ENCODE results near the gene ASXL3. TPM values are rescaled to one million over a fixed set of nuclear protein-coding genes. Genes with fewer than 3 reads are reported as not detected.

ASXL3 gene
- total RNA-seq, 1 donor from 2014 or later: 6.6 TPM

- H3K9me3 ChIP-seq: no peaks in the 10 kb centered on the region
- no peak overlapping the region for H3K4me3 ChIP-seq
- TF ChIP-seq CTCF (IDR thresholded peaks at IDR 0.05): no peak
- no peaks in the 10 kb centered on the region for H3K4me1 ChIP-seq
- H3K27me3 ChIP-seq: no peaks in the 10 kb centered on the region
- no peak overlapping the region for H3K27ac ChIP-seq
- no peaks in the 10 kb centered on the region for H3K36me3 ChIP-seq
- intact Hi-C loops (cut with DNase I): no loop called here
- no peak for DNase-seq (ENCODE audit: low spot score in 2 of 2)
These were observed 138.2 kb downstream of the ASXL3 start for GRCh38 chr18:33716061-33716683.

GRCh38 chr18:33717339-33717738 lies 139.3 kb downstream of the ASXL3 start:
- intact Hi-C loops (cut with DNase I): no loop called here
- H3K4me1 ChIP-seq: no peaks in the 10 kb centered on the region
- no peak overlapping the region for H3K27ac ChIP-seq
- no peak for TF ChIP-seq CTCF (IDR thresholded peaks at IDR 0.05)
- no peaks in the 10 kb centered on the region for H3K27me3 ChIP-seq
- no peaks in the 10 kb centered on the region for H3K36me3 ChIP-seq
- H3K9me3 ChIP-seq: peaks cover 0 to 3% of the 10 kb centered on the region in 2 donors
- DNase-seq (ENCODE audit: low spot score in 2 of 2): no peak
- H3K4me3 ChIP-seq: no peak overlapping the region

- DNase-seq (ENCODE audit: low spot score in 2 of 2): no peak
These were observed 142.1 kb downstream of the ASXL3 start for GRCh38 chr18:33720133-33720532.

GRCh38 chr18:33729556-33729955 lies 151.5 kb downstream of the ASXL3 start:
- H3K4me3 ChIP-seq: no peak overlapping the region
- H3K4me1 ChIP-seq: no peaks in the 10 kb centered on the region
- no peaks in the 10 kb centered on the region for H3K36me3 ChIP-seq
- no peaks in the 10 kb centered on the region for H3K27me3 ChIP-seq
- H3K9me3 ChIP-seq: no peaks in the 10 kb centered on the region
- H3K27ac ChIP-seq: no peak overlapping the region
- intact Hi-C loops (cut with DNase I): no loop called here
- TF ChIP-seq CTCF (IDR thresholded peaks at IDR 0.05): no peak
- no peak for DNase-seq (ENCODE audit: low spot score in 2 of 2)

More at GRCh38 chr18:33720133-33720532, 142.1 kb downstream of the ASXL3 start:
- H3K27ac ChIP-seq: no peak overlapping the region
- no peaks in the 10 kb centered on the region for H3K27me3 ChIP-seq
- H3K4me3 ChIP-seq: no peak overlapping the region
- TF ChIP-seq CTCF (IDR thresholded peaks at IDR 0.05): no peak
- no peaks in the 10 kb centered on the region for H3K4me1 ChIP-seq
- peaks cover 0 to 8% of the 10 kb centered on the region in 2 donors for H3K9me3 ChIP-seq
- H3K36me3 ChIP-seq: no peaks in the 10 kb centered on the region
- intact Hi-C loops (cut with DNase I): no loop called here

GRCh38 chr18:33733376-33733775 lies 155.4 kb downstream of the ASXL3 start:
- Histone ChIP-seq H3K4me3 (no peak overlapping the region), H3K27ac (no peak overlapping the region), H3K36me3 (no peaks in the 10 kb centered on the region), H3K9me3 (no peaks in the 10 kb centered on the region), H3K4me1 (no peaks in the 10 kb centered on the region), H3K27me3 (no peaks in the 10 kb centered on the region)
- intact Hi-C loops (cut with DNase I): no loop called here
- TF ChIP-seq CTCF (IDR thresholded peaks at IDR 0.05): no peak
- DNase-seq (ENCODE audit: low spot score in 2 of 2): no peak

GRCh38 chr18:33735428-33735827 lies 157.4 kb downstream of the ASXL3 start:
- no peak for TF ChIP-seq CTCF (IDR thresholded peaks at IDR 0.05)
- Histone ChIP-seq H3K9me3 (no peaks in the 10 kb centered on the region), H3K36me3 (peaks cover 0 to 17% of the 10 kb centered on the region in 2 donors), H3K27ac (no peak overlapping the region), H3K4me3 (no peak overlapping the region), H3K4me1 (no peaks in the 10 kb centered on the region), H3K27me3 (no peaks in the 10 kb centered on the region)
- no peak for DNase-seq (ENCODE audit: low spot score in 2 of 2)
- intact Hi-C loops (cut with DNase I): no loop called here

Measured in ascending aorta (tissue), 2 donors.